SW 1271 (cell line): ENCODE measurements around the gene WWC2.

Source experiments
- DNase-seq, 2 experiments: peaks; one replicate each; lab custom pipeline; 2025; lab: John Stamatoyannopoulos, UW

Gene WWC2

DNA sequence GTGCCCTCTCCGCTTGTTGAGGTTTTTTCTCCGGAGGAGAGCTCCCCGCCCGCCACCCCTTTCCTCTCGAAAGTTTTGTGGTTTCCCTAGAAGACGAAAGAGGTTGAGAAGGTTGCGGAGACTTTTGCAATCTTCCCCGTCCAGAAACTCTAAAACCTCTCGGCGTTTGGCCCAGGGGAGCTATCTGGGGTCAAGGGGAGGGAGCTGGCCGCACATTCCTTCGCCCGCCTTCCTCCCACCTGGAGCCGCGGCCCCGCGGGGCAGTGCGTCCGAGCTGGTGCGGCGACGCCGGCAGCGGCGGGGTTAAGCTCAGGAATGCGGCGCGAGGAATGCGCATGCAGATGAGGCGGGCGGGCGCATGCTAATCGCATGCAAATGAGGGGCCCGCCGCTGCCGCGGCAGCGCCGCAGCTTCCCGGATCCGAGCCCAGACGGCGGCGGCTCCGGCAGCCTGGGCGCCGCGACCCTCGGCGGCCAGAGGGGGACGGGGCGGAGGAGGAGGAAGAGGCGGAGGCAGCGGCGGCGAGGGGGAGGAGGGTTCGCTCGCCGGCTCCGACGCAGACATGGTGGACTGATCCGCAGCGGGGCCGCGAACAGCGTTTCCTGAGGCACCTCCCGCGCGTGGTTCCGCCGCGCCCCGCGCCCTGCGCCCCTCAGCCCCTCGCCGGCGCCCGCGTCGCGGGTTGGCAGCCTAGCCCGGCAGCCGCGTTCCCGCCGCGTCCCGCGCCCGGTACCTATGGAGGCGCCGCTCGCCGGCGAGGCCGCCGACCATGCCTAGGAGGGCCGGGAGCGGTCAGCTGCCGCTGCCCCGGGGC lies at the start of gene WWC2:
TSS of gene WWC2 (plus strand) at position 535 of the 814 bp plus-strand sequence. CDS start at position 770, 235 bp downstream.
- peak; percentile 48 to 65 for DNase-seq

DNA sequence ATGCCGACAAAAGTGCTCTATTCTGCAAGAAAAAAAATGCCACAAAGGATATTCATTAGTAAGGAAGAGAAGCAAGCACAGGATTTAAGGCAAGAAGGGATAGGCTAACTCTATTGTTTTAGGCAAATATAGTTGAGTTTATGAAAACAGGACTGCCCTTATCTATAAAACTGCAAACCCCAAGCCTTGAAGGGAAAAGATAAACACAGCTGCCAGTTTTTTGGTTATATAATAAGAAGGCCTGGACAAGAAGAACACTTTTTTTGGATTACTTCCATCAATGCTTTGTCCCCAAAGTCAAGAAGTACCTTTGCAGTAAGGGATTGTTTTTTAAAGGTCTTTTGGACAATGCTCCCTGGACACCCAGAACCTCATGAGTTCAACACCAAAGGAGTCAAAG lies 45.4 kb upstream of the WWC2 start:
- no peak for DNase-seq

DNA sequence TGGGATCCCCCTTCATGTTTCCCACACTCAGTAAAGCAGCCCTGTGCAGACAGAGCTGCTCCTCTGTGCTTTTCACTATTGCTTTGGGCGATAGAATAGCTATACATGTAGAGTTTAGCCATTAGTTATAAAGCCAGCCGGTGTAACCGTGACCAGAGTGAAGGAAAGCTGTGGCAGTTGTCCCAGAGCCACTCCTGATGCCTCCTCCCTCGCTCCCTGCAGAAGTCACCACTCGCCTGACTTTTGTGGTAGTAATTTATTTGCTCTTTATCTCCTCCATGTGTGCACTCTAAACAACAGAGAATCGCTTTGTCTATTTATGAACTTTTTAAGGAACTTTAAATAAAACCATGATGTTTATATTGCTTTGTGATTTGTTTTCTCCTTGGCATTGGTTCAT lies 41.8 kb upstream of the WWC2 start:
- DNase-seq = no peak

DNA sequence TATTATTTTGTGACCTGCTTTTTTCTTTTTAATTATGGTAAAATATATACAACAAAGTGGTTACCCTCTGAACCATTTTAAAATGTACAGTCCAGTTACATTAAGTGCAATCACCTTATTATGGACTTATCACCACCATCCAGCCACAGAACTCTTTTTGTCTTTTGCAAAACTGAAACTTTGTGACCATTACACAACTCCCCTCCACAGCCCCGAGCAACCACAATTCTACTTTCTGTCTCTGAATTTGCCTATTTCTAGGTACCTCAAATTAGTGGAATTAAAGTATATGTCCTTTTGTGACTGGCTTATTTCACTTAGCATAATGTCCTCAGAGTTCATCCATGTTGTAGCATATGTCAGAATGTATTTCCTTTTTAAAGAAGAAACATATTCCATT lies 39.3 kb upstream of the WWC2 start:
- DNase-seq = no peak

DNA sequence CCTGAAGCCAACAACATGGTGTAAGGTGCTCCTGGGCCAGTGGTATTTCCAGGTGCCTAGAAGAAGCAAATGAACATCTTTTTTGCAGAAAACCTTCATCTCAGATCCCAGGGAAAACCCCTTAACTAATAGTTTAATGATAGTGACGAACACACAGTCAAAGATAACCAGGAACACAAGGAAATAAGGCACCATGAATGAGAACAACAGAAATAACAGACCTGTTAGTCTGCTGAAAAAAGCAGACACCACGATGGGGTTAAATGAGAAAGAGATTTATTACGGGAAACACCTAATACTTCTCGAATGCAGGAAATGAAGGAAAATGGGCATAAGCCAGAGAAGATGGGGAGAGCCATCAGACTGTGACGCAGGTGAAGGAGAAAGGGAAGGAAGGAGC lies 30.6 kb upstream of the WWC2 start:
- DNase-seq = no peak

DNA sequence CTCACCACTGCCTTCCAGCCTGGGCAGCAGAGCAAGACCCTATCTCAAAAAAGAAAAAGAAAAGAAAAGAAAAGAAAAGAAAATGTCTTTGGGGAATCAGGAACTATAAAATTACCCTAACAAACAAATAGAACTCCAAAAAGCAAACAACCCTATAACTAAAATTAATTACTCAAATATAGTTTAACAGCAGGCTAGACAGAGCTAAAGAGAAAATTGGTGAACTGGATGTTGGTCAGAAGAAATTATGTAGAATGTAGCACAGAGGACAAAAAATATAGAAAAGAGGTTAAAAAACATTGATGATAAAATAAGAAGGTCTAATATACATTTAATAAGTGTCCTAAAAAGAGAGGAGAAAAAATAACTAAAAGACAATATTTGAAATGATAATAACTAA lies 27.8 kb upstream of the WWC2 start:
- no peak for DNase-seq

DNA sequence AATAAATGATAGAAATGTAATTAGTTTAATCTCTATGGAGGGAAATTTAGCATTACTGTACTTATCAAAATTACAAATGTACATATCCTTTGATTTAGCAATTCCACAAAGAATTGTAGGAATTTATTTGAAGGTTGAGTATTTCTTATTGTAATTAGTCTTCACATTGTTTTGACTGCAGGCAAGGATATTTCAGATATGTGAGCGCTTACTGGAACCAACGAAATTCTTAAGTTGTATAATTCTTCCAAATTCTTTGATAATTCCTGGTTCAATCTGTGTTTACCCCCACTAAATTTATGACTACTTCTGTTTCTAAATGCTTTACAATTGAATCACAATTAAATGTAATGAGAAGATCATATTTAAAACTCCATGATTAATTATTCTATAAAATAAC lies 26.9 kb upstream of the WWC2 start:
- no peak for DNase-seq

DNA sequence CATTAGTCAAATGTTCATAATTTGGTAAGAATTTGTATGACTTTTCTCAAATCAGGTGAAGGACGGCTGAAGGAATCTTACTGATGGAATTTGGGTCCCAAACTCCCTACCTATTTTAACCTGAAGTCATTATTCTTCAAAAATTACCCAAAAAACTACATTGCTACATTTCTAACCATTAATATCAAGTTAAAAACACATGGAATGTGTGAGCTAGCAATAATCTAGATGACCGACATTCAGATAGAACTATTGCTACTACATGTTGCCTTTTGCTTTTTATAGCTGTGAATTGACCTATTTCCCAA lies 25.3 kb upstream of the WWC2 start:
- DNase-seq = no peak

DNA sequence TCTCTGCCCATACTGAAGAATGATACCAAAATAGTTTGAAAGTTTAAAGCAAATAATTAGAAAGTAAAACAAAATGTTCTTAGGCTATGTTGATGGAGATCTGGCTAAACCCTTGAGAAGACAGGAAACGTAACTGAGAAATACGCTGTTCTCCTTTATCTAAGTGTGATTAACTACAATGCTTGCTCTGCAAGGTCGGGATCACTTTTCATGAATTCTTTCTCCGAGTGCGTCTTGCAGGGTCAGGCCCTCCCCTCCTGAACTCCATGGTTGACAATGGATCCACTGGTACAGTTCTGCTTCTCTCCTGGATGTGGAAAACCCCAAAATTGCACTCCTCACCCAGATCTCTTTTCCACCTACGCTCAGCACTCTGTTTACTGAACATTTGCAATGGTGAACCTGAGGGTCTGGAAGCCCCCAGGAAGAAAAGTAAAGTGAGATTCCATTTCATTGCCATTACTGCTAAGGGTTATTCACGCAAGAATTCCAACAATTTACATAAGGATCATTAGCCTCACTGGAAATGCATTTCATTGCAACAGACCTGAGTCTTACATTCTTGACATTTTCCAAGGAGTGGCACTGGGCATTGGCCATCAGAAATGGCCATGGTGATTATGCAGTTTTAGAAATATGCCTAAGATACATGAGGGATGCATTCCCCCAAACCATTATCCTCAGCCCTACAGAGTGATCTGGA lies 24.6 kb upstream of the WWC2 start:
- DNase-seq = no peak

DNA sequence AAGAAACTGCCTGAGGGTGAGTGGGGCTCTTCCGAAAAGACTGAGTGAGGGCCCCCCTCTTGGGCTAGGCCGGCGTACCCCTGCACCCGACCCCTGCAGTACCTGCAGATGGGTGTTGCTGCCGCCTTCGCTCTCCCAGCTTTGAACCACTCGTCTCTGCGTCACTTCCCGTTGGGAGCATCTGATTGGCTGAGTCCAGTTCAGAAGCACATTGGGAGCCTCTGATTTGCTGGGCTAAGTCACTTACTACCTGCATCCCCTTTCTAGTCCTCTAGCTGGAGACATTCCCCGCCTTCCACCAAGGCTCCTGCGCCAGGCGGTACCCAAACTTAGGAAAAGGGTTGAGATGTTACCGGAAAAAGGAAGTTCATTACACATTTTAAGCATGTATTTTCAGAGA lies 20.4 kb upstream of the WWC2 start:
- no peak for DNase-seq

DNA sequence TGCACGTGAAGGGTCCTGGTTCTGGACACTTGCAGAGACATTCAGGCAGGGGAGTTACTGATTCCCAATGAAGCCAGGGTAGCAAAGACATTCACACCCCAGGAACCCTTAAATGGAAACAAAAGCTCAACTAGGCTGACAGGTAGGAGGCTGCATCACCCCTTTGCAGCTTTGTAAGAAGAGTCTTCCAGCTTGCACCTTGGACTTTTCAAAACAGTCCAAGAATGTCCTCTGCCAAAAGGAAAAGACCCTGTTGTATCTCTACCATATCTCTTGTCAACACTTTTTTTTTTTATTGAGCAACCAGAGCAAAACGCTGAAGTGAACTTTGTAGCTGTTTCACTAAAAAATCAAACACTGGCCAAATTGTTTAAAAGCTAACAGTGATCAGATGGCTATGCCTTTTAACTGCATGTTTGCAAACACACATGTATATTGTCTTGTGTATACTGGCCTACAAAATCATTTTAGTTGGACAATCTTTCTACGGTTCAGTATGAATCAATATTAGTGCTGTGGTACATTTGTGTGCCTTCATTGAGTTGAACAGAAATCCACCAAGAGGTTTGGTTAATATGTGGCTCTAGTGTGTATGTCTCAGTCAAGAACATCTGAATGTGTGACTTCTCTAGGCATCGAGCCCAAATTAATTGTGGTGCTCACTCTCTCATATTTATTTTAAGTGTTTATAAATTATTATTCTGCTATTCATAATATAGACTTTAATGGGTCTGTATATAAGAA lies 18.5 kb upstream of the WWC2 start:
- DNase-seq = no peak

DNA sequence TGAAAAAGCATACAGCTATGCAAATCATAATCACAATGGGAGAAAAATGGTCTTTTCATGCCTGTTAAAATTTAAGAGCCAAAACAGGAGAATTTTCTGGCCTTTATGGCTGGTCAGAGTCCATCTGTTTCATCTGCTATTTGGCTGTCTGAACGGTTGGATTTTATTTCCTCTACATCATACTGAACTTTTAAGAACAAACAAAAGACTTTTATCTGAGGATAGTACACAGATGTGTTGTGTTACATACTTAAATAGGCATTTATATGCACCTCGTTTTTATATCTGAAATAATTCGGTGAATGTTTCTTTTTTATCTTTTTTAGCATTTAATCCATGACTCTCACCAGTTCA lies 18.0 kb upstream of the WWC2 start:
- no peak for DNase-seq

DNA sequence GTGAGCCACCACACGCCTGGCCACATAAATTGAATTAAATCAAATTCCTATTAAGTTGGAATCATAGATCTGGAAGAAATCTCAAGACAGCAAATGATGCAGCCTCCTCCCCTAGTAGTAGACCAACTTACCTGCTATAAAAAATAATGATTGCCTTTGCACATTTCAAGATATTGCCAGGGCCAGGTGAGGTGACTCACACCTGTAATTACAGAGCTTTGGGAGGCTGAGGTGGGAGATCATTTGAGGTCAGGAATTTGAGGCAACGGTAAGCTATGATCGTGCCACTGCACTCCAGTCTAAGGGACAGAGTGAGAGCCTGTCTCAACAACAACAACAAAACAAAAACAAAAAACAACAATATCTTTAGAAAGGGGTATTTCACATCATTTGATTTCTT lies 17.0 kb upstream of the WWC2 start:
- no peak for DNase-seq

DNA sequence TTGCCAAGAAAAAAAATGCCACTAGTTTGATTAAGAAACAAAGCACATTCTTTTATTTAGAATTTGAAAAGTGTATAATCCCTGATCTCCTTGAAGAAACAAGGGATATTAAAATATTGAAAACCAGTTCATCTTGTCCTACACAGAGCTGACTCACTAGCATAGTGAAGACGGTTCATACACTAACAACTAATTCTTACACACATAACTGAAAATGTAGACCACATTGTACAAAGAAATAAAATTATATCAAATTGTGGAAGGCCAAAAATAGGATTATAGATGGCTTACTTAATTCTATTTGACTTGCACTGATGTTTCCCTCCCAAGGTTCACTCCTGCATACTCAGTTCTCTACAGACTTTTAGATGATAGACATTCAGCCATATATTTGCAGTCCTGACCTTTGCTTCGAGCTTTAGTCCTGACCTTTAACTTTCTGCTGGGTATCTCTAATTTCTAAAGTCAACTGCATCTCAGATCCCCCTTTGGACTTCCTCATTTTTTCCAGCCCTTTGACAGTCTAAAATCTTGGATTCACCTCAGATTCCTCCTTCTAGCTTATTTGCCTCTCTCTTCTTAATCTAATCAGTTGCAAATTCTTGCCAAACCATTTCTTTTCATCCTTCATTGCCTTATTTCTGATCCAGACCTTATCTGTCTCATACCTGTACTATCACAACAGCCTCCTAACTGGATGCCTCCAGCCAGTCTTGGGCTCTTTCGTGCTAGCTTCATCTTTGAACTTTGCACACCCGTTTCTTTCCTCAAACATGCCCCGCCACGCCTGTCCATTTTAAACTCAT lies 4.5 kb upstream of the WWC2 start:
- DNase-seq = no peak

DNA sequence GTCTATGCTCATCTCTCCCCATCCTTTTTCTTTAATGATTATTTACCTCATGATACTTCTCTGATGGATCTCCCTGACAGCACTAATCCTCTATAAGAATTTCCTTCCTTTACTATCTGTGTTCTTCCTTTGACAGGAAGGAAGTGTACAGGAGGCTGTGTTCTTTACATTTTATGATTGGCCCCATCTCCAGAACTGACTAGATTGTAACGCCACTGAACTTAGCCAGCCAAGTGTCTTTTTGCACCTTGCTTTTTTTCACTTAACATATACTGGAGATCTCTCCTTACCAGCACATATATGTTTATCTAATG lies 3.9 kb upstream of the WWC2 start:
- no peak for DNase-seq

DNA sequence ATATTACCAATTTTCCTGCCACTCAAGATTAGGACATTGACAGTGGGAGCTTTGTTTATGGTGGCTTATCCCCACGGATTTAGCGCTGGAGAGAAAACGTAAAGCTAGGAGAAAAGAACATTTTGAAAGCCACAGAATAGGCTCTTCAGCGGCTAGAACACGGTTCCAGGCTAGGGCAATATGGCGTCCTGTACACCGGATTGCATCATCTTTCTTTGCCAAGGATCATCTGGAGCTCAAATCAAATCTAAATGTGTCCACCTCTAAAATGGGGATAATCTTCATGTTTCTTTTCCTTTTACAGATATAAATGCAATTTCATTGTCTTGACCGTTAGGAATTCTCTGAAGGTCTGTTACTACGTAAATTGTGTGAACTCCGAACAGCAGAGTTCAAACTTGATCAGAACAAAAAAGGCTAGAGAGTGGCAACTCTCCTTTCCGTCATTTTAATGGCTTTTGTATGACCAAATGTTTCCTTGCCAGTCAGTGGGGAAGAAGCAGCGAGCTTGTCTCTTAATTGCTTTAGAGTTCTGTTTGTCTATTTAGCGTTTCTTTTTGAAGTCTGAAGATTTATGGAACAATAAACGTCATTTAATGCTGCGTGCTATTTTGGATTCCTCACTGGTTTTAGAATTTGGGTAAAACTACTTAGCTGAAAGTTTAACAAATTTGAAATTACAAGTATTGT lies 2.6 kb upstream of the WWC2 start:
- DNase-seq = no peak

DNA sequence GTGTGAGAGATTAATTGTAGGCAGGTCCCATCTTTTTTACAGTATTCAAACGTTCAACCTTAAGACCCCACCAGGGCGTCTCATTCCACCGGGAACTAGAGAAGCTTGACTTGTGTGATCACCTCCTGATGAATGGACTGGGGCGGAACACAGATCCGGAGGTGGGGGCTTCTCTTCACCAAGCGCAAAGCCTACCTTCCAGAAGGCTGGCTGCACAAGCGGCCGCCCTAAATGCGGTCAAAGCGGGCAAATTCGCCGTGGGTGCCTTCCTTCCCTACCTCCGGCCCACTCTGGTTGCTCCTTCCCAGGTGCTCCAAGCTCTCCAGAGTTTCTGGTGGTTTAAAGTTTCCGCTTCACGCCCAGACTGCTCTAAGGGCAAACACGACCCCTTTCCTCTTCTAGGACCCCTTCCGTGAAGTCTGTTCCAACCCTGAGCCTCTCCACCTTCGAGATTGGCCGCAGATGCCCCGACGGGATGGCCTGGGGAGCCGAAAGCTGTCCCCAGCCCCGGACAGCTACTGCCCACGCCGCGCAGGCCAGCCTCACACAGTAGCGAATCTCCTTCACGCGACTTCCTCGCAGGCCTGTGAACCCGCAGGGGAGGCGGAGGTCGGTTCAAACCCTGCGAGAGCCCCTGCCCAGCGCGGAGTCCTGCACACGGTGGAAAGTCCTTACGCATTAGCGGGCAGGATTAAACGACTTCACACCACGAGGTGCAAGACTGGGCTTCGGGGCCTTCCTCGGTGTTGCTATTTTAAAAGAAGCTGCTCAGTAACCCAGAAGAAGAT lies 1.6 kb upstream of the WWC2 start:
- DNase-seq = no peak

DNA sequence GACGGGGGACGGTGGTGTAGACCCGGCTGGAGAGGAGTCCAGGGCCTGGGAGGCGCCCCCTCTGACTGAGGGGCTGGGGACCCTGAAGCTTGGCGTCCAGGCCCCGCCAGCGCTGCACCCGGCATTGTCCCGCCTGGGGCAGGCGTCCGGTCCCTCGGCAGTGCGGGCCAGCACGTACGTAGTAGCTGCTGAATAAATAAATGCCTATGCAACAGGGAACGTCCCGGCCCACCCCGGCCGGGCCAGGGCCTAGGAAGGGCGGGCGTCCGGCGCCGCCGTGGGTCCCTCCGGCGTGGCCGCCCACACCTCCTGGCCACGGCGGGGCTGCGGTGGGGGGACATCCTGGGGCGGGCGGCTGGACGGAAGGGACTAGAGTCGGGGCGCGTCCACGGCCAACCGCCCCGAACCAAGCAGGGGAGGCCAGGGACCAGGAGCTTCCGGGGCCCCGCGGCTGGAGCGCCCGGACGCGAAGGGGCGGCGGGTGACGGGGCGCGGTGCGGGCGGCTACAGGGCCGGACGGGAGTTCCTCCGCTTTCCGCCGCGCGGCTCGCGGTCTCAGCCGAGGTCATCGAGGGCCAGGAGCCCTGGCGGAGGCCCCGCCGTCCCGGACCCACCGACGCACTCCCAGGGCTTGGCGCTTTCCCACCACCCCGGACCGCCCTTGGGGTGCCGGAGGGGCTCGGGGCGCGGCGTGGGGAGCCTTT lies 886 bp upstream of the WWC2 start:
- DNase-seq = no peak

DNA sequence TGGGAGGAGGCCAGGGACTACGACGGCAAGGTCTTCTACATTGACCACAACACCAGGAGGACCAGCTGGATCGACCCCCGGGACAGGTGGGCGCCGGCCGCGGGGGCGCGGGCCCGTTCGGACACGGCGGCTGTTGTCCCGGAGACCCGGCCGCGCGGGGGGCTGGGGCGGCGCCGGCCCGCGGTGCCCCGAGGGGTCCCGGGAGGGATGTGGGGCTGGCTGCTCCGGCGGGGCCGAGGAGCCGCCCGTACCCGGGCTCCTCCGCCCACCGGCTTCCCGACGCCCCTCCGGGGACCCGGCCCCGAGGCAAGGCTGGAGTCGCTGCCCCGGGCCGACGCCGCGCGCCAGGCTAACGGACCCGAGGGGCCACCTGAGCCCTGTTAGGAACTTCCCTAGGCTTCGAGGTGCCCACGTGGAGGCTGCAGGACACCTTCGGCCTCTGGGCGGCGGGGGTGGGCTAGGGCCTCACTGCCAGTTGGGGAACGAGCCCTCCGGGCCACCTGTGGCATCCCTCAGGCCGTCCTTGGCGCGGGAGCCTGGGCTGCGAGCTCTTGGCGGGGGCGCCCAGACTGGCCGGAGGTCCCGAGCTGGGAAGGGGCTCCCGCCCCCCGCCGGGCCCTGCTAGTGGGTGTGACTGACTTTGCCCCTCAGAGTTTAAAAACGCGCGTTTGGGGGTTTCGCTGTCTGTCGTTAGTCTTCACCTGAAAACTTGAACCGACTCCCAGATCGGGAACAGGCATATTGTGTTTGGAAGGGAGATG lies 660 bp downstream of the WWC2 start:
- DNase-seq = peak in 1 of 2 experiments; percentile 6

DNA sequence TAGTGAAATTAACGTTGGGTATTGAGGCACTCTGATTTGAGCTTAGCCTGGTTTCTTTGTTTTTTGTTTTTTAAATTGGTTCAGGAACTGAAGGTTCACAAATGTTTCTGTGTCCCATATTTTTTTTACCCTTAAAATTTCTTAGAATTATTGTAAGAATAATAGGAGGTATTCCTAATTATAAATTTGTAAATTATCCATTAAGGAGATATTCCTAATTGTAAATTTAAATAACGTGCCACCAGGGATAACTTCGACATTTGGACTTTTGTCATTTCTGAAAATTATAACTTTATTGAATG lies 1.2 kb downstream of the WWC2 start:
- no peak for DNase-seq
